Embryonic facial prominence (tissue), 1 donor: ENCODE data around the gene FAM78A.

ENCODE experiments used
- DNase-seq: peaks from one replicate; pipeline ENCODE4 v3.0.0-alpha.2; 2016; ENCODE audit errors: extremely low spot score

The FAM78A gene, protein sequence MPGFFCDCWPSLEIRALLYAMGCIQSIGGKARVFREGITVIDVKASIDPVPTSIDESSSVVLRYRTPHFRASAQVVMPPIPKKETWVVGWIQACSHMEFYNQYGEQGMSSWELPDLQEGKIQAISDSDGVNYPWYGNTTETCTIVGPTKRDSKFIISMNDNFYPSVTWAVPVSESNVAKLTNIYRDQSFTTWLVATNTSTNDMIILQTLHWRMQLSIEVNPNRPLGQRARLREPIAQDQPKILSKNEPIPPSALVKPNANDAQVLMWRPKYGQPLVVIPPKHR

DNA sequence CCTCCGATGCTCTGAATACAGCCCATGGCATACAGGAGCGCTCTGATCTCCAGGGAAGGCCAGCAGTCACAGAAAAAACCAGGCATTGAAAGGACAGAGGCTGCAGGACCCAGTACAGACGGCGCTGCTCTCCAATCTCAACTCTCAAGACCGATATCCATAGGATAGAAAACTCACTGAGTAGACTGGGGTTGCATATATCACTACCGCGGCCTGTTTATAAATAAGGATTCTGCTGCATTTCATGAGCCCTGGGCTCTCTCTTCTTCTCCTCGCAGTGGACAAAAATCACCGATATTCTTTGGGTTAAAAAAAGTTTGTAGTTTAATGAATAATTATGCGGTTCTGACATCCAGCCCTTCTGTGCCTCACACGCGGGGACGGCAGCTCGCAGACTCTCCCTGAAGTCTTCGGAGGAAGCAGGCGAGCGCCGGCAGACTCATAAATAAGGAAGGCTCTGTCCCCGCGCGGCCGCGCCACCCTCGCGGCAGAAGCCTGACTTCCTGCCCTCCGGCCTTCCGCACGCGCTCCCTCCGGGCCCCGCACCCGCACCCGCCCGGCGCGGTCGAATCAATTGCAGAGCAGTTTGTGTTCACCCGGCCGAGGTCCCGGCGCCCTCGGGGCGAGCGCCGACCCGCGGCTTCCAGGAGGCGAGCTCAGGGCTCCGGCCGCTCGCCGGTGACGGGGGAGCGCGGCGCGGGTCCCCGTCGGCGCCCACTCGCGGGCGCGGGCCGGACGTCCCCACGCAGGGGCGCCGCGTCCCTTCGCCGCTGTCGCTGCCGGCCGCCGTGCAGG lies at the start of gene FAM78A:
Gene FAM78A, minus strand, starts transcription at position 417 of the 795 bp plus-strand sequence. Its CDS starts 331 bp downstream, at position 86.
- no peak for DNase-seq

DNA sequence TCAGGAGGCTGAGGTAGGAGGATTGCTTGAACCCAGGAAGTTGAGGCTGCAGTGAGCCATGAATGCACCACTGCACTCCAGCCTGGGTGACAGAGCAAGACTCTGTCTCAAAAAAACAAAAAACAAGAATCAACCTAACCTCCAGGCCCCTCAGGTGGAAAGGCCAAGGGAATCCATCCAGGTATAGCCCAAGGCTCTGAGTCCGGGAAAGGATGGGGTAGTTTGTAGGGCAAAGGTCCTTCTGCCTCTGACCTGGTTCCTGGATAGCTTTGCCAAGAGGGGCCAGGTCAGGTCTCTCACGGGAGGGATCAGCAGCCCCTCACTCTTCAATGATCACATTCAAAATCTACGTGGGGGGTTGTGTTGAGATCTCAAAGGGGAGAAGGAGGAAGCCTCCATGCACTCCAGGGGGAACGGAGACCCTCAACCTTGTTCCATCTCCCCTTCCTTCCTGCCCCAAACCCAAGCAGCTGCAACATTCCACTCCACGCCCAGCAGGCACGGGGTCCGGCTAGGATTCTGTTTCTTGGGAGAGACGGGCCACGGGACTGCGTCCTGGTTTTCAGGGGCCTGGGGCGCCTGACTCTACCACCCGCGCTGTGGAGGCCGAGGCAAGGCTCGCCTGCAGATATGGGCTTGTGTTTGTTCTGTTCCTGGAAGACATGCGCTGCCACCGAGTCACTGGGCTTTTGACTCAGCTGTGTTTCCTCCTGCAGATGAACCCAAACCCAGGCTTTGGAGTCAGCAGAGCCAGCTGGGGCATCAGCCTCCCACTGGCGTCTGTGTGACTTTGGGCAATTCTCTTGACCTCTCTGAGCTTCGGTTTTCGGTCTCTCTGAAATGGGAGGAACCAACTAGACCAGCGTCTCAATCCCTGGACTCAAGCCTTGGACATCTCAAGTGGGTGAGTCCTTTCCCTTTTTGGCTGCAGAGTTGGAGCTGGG lies 48.7 kb upstream of the FAM78A start:
- no peak for DNase-seq

DNA sequence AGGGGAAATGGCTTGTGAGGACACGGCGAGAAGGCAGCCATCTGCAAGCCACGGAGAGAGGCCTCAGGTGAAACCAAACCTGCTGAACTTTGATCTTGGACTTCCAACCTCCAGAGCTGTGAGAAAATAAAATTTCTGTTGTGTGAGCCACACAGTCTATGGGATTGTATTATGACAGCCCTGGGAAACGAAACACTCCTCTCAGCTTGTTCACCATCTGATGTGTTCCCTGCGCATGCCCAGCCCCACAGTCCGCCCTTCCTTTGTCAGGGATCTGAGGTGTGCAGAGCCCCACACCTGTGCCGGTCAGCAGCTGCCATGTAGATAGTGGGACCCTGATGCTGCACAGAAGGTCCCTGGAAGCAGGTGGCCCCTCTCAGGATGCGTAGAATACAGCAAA lies 47.3 kb upstream of the FAM78A start:
- no peak for DNase-seq

DNA sequence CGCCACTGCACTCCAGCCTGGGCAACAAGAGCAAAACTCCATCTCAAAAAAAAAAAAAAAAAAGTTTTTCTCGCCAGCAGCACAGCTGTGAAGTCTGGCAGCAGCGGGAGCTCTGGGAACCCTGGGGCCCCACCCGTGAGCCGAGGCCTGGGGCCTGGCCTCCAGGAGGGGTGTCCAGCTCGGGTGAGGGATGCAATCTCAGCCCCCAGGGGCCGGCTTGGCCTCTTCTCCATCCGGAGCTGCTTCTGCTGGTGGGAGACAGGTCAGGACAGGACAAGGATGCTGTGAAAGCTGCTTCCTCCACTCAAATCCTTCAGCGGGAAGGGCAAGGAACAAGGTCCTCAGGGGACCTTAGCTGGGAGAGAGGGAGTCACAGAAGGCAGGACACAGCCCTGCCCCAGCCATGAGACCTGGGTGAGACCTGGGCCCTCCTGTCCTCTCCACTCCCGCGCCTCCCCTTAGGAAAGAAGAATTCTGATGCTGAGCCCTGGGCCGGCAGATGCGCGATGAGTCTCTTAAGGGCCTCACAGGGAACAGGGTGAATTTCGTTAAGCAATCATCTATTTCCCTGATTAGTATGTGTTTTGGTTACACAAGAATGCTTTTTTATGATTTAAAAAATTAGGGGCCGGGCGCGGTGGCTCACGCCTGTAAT lies 43.8 kb upstream of the FAM78A start:
- no peak for DNase-seq

DNA sequence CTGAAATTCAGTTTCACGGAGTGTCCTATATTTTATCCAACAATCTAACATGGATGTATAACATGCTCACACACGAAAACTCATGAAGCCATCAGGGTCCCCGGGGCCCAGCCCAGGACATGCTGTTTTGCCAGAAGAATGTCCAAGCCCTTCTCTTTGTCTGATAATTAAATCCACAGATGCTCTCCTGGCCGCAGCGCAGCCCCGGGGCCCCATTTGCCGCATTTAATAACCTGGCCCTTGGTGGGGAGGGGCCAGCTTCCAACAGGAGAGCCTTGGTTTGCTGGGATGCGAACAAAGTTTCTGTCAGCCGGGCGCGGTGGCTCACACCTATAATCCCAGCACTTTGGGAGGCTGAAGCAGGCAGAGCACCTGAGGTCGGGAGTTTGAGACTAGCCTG lies 43.2 kb upstream of the FAM78A start:
- no peak for DNase-seq

DNA sequence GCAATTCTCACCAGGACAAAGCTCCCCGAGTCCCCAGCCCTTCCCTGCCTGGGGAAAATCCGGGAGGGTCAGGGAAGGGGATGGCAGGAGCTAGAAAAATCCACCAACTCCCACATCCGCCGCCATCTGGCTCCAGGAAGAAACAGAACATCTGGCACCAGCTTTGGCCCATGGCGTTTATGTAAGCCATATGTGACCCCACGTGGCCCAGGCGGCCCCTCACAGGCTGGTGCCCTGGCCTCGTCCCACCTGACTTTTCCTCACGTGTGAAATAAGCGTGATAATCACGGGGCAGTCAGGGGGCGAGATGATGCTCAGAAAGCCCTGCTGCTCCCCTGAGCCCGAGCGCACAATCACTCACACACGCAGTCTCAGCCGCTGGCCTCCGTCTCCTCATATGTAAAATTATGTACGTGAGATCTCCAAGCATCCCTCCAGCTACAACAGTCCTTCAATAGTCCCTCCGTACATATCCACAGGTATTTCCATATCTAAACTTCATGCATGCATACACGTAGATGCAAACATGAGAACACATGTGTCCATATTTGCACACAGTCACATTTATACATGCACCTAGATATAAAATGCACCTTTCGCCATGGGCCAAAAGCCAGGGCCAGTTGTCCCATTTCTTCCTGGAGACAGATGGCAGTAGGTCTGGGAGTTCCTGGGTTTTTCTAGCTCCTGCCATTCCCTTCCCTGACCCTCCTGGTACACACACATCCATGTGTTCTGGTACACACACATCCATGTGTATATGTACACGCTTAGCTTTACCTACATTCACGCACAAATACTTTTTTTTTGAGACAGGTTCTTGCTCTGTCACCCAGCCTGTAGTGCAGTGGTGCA lies 42.1 kb upstream of the FAM78A start:
- DNase-seq: no peak

DNA sequence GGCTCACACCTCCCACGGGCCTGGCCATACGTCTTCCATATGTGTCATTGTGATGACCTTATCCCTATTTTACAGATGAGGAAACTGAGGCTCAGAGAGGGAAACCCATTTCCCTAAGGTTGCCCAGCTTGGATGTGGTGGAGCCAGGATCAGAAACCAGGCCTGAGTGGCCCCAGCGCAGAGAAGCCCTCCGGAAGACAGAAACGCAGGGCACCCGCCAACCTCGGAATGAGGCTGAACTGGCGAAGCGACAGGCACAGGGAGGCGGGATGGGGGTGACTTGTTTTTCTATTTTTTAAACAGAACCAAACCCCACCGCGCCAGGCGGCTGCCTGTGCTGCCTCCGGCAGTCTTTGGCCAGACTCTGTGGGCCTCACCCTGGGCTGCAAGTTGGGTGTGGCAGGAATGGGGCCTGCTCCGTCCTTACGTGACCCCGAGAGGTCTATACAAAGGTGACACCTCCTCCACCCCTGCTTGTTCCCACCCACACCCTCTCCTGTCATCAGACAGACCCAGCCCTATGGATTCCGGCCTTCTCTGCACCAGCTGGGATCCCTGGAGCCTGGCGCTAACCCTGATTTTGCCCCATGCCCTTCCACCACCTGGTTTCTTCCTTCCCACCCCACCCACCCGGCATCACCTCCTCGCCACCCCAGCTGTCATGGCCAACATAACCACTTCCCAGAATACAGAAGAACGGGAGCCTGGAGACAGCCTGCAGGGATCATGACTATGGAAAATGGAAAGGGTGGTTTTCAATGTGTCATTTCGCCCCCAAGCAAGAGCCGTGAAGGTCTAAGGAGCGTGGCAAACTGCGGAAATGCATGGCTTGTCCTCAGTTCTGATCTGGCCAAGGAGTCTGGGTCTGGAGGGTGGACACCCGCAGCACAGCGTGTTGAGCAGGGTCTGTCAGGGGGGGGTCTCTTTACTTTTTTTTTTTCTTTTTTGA lies 36.8 kb upstream of the FAM78A start:
- DNase-seq: no peak

DNA sequence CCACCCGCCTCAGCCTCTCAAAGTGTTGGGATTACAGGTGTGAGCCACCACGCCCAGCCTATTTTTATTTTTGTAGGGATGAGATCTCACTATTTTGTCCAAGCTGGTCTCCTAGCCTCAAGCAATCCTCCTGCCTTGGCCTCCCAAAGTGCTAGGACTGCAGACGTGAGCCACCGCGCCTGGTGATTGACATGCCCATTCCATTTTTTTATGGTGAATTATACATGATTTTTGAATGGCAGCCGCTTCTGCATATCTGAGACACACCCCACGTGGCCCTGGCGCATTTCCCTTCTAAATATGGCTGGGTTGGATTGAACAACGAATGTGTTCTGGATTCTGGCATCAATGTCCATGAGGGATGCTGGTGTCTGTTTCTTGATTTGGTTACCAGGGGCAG lies 35.9 kb upstream of the FAM78A start:
- no peak for DNase-seq

DNA sequence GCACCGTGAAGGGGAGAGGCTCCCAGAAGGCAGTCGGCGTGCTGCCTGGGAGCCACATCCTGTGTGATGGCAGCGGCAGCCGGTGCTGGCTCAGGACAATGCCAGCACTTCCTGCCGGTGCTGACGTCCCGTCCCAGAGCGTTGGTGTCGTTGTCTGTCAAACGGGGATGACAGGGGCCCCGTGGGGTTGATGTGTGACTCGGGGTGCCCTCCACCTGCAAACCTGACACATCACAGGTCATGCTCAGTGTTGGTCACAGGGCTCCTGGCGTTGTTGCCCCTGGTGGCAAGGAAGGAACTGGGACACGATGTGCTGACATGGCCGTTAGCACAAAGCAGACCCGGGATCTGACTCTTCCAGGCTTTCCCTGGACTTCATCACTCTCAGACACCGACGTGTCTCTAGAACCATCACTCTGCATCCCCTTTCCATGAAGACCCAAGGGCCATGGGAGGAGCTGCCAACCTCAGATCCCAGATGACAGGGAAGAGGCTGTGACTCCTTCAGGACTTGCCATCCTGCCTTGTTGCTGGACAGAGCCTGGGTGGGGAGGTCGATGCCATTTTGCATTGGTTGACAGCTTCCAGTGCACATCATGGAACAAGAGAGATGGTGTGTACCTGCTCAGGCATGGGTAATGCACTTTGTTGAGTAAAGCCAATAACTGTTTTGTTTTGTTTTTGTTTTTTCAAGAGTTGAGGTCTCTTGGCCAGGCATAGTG lies 34.7 kb upstream of the FAM78A start:
- DNase-seq: no peak

DNA sequence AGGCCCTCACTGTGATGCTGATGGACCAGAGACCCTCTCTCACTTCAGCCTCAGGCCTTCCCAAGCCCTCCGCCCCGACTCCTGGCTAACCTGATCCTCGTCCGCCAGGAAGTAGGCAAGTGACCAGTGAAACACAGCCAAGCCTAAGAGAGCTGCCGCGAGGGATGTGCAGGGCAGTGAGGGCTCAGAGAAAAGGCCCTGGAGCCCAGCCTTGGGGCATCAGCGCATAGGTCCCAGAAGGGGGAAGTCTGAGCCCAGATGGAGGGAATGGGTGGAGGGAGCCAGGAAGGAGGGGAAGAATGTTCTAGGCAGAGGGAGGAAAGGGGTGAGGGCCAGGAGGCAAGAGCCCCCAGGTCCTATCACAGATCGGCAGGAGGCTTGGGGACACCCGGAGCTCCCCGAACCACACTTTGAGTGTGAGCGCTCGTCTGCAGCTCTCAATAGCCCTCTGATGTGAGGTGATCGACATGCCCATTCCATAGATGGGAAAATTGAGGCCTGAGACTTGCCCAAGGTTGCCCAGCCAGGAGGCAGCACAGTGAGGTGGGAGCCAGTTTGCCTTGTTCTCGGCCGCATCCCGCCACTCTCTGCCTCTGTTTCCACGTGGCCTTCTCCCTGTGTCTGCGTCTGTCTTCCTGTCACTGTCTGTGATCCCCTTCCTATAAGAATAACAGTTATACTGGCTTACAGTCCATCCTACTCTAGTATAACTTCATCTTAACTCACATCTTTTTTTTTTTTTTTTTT lies 33.4 kb upstream of the FAM78A start:
- no peak for DNase-seq

DNA sequence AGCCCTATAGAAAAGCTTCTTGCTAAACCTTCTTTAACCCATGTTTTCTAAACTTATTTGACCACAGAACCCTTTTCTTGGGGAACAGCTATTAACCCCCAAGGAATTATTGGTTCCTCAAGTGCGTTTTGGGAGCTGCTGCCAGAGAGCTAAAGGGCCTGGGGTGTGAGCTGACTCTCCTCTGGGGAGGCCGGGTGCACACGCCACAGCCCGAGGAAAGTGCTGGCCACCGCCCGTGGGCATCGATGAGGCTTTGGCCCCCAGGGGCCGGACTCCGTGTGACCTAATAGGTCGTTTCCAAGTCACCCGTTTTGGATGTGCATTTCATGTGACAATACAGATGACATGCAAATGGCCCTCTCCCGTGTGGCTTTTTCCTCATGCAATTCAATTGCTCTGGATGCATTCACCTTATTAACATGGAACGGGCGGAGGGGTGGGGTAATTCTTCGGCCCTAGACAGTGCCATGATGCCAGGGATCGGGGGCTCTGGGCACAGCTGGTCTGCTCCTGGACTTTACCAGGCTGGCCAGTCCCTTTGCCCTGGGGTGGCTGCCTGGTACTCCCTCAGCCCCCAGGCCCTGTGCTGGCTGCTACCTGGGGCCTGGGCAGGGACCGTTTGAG lies 32.7 kb upstream of the FAM78A start:
- no peak for DNase-seq

DNA sequence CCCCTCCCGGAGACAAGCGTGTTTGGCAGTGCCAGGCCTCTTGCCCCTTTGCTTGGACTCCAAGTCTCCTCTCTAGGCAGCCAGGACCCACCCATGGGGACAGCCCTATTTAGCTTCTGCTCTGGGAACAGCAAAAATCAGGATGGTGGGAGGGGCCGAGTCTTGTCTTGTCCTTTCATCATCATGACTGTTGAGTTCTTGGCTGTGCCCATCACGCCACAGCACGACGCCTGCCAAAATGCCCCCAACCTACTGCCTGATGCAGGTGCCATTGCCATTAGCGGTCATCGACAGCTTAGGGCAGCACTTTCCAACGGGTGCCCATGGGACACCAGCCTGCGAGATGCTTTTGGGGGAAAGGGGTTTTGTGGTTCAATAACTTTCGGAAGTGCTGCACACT lies 32.1 kb upstream of the FAM78A start:
- DNase-seq: no peak

DNA sequence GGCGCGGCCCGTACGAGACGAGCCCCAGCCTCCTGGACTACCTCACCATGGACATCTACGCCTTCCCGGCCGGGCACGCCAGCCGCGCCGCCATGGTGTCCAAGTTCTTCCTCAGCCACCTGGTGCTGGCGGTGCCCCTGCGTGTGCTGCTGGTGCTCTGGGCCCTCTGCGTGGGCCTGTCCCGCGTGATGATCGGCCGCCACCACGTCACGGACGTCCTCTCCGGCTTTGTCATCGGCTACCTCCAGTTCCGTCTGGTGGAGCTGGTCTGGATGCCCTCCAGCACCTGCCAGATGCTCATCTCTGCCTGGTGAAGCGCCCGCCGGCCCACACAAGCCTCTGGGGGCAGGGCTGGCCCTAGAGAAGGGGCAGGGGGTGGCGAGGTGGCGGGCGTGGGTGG lies 31.7 kb upstream of the FAM78A start:
- no peak for DNase-seq

DNA sequence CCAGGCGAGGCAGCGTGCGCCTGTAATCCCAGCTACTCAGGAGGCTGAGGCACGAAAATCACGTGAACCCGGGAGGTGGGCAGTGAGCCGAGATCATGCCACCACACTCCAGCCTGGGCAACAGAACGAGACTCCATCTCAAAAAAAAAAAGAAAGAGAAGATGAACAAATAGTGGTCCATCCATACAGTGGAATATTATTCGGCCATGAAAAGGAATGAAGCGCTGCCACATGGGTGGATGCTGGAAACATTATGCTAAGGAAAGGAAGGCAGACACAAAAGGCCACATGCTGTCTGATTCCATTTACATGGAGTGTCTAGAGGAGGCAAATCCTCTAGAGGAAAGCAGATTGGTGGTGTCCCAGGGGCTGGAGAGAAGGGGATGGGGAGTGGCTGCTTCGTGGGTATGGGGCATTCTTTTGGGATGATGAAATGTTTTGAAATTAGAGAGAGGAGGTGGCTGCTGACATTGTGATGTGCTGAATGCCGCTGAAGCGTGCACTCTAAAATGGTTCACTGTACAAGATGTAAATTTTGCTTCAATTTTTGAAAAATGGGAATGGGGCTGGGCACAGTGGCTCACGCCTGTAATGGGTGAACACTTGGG lies 30.2 kb upstream of the FAM78A start:
- DNase-seq: no peak

DNA sequence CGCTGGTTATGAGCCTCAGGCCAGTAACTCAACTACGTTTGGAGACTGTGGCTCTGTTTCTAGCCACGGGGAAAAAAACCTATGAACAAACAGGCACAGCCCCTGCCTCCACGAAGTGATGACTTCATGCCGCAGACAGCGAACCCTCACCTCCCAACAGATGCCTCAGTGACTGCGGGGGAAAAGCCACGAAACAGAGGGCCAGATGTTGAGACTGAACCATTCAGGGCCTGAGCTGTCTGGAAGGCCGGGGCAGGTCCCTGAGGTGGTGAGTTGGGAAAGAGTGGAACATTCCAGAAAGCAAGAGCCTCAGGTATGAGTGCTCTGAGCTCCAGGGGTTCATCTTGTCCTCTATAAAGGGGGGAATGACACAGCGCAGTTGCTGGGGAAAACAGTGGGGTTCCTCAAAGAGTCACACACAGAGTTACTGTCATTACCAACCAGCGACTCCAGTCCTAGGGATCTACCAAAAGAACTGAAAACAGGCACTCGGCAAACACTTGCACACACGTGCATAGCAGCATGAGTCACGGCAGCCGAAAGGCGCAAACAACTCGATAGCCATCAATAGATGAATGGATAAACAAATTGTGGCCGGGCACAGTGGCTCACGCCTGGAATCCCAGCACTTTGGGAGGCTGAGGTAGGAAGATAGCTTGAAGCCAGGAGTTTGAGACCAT lies 28.5 kb upstream of the FAM78A start:
- no peak for DNase-seq

DNA sequence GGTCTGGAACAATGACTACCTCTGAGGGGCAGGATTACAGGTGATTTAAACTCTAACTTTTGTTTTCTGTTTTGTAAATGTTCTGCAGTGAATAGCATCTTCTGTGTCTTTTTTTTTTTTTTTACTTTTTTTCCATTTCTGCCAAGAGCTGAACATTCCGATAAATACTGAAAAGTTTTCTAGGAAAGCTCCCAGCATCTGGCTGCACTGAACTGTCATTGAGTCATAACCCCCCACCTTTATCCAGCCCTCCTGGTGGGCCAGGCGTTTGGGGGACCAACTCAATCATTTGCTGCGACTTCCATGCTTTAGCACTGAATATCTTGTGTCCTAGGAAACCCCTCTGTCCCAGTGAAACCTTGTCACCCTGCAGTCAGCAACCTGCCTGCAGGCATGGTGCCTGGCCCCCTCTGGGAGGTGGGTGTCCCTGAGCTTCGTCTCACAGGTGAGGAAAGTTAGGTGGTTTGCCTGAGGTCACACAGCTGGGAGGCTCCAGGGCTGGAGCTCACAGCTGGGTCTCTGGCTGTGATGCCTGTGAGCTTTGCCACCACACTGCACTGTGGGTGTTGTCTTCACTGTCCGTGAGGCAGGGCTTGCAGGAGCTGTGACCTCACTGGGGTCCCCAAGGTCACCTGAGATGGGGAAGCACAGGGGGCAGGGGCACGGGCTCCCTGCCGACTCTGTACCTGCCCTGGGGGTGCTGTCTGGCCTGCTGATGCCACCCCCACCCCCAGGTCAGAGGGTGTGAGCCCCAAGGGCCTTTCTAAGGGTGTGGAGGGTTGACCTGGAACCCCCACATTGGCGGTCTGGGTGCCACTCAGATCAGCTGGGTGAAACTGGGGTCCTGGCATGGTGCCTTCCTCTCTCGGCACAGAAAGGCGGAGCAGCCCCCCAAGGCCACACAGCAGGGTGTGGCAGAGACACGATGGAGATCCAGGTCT lies 27.3 kb upstream of the FAM78A start:
- DNase-seq: no peak
